ENCODE data around the gene NFE2L1.

Gene NFE2L1

GRCh38 chr17:48046296-48046695 is 1.9 kb upstream of the NFE2L1 start:
- H3K4me3 ChIP-seq (ENCODE audit: low read depth, low read length): no peak overlapping the region

DNA sequence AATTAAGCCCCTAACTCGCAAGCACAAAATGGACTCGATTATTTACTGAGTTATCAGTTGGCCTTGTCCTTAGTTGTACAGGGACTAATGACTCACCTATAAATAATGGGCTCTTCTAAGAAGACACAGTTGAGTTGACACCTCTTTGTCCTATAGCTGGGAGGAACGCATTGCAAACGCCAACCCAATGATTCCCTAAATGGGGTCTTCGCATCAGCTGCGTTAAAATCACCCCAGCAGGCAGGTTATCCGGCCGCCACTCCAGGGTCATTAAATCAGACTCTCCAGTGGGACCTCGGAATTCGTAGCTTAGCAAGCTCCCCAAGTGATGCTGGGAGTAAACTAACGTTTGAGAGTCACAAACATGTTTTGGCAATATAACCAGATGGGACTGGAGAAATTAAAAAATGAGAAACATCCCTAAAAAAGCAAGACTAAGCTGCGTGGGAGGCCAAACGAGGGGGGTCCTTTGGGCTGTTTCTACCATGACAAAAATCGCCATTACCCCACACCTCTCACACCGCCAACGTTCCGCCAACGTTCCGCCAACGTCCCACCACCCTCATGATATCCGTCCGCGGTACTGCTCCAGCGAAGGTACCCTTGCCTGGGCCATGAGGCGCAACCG is 932 bp upstream of the NFE2L1 start:
- peak overlapping the region; percentile 82 for H3K4me3 ChIP-seq (ENCODE audit: low read depth, low read length)

DNA sequence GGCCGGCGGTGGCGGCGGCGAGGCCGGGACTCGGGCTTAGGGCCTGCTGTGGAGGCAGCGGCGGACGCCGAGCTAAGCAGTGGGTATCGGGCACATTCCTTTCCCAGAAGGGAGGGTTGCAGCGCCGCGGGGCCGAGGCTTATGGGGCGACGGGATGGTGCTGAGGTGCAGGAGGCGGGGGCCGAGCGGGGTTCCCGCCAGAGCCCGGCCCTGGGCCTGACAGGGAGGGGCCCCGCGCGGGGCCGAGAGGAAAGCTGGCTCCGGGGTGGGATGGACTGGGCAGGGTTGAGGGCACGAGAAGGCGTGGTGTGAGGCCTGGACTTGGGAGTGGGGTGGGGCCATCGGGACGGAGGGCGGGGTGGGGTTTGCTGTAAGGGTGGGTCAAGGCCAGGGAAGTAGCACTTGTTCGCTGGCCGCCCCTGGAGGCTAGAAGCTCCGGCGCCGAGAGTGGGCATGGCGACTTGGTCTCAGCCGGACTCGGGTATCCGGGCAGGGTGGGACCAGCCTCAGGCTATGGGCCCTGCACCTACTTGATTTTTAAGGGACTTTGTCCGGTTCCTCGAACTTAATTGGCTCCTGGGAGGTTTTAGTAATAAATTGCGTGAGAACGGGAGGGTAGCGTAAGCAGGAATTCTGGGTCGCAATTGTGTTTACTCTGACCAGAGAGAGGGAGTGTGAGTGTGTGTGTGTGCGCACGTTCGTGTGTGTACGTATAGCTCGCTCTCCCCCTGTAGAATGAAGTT is 396 bp downstream of the NFE2L1 start:
- peak overlapping the region; percentile 95 for H3K4me3 ChIP-seq (ENCODE audit: low read depth, low read length)

DNA sequence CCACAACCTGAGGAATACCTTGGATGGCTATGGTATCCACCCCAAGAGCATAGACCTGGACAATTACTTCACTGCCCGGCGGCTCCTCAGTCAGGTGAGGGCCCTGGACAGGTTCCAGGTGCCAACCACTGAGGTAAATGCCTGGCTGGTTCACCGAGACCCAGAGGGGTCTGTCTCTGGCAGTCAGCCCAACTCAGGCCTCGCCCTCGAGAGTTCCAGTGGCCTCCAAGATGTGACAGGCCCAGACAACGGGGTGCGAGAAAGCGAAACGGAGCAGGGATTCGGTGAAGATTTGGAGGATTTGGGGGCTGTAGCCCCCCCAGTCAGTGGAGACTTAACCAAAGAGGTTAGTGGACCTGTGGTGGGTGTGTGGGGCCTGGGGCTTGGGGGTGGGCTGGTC is 3.1 kb downstream of the NFE2L1 start:
- no peak overlapping the region for H3K4me3 ChIP-seq (ENCODE audit: low read depth, low read length)

DNA sequence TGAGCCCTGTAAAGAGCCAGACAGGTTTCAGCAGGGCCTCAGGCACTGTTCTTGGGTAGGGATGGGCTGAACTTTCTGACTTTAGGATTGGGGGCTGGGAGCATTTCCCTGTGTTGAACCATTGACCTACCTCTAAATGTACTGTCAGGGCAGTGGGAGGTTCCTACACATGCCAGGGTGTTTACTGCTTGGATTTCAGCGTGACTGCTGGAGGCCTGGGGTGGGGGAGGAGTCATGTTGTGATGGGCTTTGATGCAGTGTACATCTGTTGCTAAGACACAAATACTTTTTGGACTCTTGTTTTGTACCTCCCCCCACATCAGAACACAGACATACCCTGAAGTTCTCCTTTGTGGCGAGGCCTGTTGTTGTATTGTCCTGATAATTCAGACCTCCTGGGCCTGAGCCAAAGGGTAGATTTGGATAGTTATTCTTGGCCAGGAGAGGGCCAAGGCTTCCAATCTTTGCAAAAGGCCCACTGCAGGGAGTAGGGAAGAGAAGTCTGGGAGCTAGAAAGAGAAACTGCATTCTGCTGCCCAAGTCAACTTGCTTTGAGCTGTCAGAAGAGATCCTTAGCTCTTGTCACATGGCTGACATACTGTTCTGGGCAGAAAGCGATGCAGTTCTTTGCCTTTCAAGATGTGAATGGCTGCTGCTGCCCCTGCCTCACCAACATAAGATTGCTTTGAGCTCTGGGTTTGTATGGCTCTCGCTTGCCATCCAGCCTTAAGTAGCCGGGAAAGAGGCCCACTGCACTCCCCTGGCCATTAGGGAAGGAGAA is 3.7 kb downstream of the NFE2L1 start:
- no peak overlapping the region for H3K4me3 ChIP-seq (ENCODE audit: low read depth, low read length)

GRCh38 chr17:48052956-48053757 is 5.0 kb downstream of the NFE2L1 start:
- H3K4me3 ChIP-seq (ENCODE audit: low read depth, low read length): no peak overlapping the region

GRCh38 chr17:48053758-48054237 is 5.6 kb downstream of the NFE2L1 start:
- H3K4me3 ChIP-seq (ENCODE audit: low read depth, low read length): no peak overlapping the region

GRCh38 chr17:48054238-48055185 is 6.4 kb downstream of the NFE2L1 start:
- peak overlapping the region; percentile 85 for H3K4me3 ChIP-seq (ENCODE audit: low read depth, low read length)

DNA sequence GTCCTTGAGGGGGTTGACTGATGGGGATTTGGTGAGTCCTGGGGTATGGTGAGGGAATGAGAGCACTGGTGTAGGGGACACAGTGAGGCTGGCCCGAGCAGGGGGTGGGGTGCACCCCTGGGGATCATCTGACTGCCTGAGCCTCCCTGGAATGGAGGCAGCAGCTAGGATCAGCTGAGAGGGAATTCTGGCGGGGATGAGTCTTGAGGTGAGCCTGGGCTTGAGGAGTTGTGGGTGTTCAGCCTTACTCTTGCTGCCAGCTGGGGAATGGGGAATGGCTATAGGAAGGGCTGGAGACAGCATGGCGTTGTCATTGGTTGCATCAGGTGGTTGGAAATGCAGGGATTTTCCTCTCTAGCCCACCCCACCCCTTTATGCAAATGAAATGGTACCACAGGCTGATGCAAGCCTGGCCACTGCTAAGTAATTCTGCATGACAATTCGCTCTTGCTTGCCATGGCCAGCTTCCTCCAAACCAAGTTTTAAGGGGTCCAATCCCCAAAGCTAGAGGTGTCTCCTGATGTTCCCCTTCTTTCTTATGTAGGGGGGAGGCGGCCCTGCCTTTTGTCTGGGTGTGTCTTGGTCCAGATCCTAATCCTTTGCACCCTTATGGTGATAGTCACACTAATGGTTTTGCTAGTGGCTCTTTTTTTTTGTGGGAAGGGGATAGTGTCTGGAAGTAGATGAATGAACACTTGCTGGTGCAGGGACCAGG is 7.5 kb downstream of the NFE2L1 start:
- peak overlapping the region; percentile 85 for H3K4me3 ChIP-seq (ENCODE audit: low read depth, low read length)

DNA sequence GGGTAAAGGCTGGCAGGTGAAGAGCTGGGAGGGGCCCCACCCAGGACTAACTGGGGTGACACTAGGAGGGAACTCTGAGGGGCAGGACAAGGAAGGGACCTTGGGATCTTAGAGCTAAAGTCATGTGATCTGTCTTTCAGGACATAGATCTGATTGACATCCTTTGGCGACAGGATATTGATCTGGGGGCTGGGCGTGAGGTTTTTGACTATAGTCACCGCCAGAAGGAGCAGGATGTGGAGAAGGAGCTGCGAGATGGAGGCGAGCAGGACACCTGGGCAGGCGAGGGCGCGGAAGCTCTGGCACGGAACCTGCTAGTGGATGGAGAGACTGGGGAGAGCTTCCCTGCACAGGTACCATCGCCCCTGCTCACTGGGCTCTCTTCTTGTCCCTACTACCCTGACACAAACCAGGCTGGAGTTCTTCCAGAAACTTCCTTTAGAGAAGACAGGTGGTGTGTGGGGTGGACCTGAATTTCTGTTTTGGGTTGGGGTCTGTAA is 8.1 kb downstream of the NFE2L1 start:
- peak overlapping the region; percentile 85 for H3K4me3 ChIP-seq (ENCODE audit: low read depth, low read length)

DNA sequence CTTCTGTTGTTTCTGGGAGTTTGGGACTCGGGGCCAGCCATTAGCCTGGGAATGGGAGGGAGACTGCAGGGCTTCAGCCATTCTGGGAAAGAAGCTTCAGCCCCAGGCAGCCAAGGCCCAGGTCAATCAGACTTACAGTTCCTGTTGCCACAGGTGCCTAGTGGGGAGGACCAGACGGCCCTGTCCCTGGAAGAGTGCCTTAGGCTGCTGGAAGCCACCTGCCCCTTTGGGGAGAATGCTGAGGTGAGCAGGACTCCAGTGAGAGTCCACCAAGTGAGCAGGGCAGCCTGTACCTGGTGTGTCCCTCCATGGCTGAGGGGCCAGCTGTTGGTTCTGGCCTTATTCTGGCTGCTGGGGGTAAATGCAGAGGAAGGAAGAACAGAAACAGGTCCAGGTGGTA is 8.7 kb downstream of the NFE2L1 start:
- no peak overlapping the region for H3K4me3 ChIP-seq (ENCODE audit: low read depth, low read length)

DNA sequence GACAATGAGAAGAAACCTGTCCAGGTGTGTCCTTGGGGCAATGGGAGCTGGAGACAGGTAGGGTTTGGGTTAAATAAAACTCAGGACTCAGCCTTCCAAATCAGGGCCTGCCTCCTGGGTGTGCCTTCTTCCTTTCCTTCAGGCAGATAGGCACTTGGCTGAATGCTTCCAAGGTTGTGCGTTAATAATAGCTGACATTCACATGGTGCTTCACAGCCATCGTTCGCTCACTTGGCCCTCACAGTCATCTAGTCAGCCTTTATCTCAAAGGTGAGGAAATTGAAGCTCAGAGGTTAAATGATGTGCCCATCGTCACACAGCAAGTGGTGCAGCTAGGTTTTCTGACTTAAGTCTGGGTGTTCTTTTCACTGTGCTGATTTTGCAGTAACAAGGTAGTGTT is 9.5 kb downstream of the NFE2L1 start:
- no peak overlapping the region for H3K4me3 ChIP-seq (ENCODE audit: low read depth, low read length)

GRCh38 chr17:48058393-48059124 is 10.4 kb downstream of the NFE2L1 start:
- no peak overlapping the region for H3K4me3 ChIP-seq (ENCODE audit: low read depth, low read length)

DNA sequence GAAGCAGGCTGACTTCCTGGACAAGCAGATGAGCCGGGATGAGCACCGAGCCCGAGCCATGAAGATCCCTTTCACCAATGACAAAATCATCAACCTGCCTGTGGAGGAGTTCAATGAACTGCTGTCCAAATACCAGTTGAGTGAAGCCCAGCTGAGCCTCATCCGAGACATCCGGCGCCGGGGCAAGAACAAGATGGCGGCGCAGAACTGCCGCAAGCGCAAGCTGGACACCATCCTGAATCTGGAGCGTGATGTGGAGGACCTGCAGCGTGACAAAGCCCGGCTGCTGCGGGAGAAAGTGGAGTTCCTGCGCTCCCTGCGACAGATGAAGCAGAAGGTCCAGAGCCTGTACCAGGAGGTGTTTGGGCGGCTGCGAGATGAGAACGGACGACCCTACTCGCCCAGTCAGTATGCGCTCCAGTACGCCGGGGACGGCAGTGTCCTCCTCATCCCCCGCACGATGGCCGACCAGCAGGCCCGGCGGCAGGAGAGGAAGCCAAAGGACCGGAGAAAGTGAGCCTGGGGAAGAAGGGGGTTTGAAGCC is 11.0 kb downstream of the NFE2L1 start:
- no peak overlapping the region for H3K4me3 ChIP-seq (ENCODE audit: low read depth, low read length)

DNA sequence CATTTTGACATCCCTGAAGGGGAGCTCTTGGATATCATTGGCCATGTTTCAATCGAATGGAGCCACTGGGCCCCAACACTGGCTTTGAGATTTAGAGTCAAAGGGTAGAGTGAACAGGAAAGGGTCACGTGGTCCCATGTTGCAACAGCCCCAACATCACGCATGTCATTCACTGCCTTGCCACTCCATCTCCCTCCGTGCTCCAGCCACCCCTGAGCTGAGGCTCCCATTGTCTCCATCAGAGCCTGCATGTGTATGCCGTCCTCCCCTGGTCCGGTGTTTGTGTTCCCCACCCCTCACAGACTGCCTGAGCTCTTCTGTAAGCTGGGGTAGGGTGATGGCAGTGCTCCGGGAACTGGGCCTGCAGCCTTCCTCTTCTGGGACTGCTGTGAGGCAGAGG is 12.1 kb downstream of the NFE2L1 start:
- no peak overlapping the region for H3K4me3 ChIP-seq (ENCODE audit: low read depth, low read length)

DNA sequence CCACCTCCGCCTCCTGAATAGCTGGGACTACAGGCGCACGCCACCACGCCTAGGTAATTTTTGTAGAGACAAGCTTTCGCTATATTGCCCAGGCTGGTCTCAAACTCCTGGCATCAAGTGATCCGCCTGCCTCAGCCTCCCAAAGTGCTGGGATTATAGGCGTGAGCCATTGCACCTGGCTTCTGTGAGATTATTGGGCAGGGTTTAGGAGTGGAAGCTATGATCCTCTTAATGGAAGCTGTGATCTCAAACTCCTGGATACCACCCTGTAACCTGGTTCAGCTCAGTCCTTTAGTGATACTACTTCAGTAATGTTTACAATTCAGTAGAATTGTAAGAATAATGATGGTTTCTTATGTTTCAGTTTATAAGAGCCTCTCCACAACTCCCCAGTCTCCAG is 14.1 kb downstream of the NFE2L1 start:
- no peak overlapping the region for H3K4me3 ChIP-seq (ENCODE audit: low read depth, low read length)

DNA sequence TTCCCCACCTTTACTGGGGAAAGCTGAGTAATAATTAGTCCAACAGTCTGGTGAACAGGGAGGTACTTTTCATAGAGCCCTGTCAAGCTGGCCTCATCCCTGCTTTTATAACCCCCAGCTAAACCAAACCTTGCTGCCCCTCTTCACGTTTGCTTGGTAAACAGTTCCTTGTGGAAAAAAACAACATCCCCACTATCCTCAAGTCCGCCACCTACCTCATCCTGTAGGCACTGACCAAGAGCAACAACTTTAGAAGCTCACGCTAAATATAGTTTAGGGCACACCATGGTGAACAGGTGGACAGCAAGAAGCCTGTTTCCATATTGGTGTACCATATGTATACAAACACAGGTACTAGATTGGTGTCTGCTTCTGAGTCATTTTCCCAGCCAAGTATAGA is 16.5 kb downstream of the NFE2L1 start:
- no peak overlapping the region for H3K4me3 ChIP-seq (ENCODE audit: low read depth, low read length)

GRCh38 chr17:48066192-48066591 is 18.0 kb downstream of the NFE2L1 start:
- no peak overlapping the region for H3K4me3 ChIP-seq (ENCODE audit: low read depth, low read length)
